ENCODE results near the gene CHPT1.

The CHPT1 gene

GRCh38 chr12:101761350-101761749 lies 63.9 kb downstream of the CHPT1 start:
- in situ Hi-C loops (cut with MboI; ENCODE audit: low sequenced_read_pairs): no loop called here

DNA sequence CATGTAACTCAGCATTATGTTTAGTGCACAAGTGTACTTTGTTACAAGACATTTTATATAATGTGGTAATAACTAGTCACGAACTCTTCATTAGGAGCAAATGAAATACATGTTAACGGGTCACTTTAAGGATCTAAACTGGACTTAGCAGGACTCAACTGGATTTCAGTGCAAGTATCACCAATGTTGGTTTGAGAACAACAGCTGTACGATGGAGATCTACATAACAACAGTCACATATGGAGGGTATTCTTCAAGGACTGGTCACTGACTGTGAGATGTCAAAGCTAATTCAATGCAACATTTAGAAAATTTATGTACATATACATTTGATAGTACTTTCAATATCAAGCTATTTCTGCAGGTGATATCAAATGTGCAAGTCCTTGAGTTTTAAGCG lies 64.3 kb downstream of the CHPT1 start:
- in situ Hi-C loops (cut with MboI; ENCODE audit: low sequenced_read_pairs): no loop called here

- in situ Hi-C loops (cut with MboI; ENCODE audit: low sequenced_read_pairs): no loop called here
Observed at GRCh38 chr12:101763246-101763931, 65.9 kb downstream of the CHPT1 start.

DNA sequence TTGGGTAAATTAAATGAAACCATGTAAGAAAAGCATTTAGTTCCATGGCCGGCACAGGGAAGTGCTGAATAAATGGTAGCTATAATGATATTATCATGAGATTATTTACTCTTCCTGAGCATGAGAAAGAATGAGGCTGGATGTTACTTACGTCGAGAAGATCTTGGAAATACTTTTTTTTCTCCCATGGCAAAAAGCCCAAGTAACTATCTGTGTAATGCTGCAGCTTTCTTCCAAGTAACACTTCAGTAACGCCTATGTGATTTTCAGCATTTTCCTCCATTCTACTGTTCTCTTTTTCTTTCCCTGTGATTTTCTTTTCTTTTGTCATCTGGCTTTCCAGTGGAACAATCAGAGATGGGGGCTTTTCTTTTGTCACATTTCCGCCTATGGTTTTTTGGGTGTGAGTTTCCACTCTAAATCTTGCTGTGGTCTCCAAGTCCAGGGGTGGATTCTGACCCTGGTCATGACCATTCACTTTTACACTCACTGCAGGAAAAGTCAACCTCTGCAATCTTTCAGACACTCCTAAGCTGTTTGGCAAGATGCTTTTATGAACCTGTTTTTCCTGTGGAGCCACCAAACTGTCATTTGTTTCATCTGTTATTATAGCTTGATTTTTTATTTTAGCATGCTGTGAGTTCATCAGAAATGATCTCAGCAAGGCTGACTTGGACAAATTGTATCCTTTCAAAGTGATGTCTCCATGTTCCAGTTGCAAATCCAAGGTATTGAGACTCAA lies 66.8 kb downstream of the CHPT1 start:
- in situ Hi-C loops (cut with MboI; ENCODE audit: low sequenced_read_pairs): no loop called here

DNA sequence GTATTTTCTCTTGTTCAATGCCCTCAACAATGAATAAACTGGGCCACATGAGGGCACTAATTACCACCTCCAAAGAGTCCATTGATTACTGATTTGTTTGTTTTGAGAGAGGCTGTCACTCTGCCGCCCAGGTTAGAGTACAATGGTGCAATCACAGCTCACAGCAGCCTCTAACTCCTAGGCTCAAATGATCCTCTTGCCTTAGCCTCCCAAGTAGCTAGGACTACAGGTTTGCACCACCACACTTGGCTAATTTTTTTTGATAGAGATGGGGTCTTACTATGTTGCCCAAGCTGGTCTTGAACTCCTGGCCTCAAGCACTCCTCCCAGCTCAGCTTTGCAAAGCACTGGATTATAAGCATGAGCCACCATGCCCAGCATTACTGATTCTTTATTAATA lies 70.1 kb downstream of the CHPT1 start:
- in situ Hi-C loops (cut with MboI; ENCODE audit: low sequenced_read_pairs): no loop called here

GRCh38 chr12:101768781-101769180 lies 71.3 kb downstream of the CHPT1 start:
- in situ Hi-C loops (cut with MboI; ENCODE audit: low sequenced_read_pairs): no loop called here

GRCh38 chr12:101769865-101770264 lies 72.4 kb downstream of the CHPT1 start:
- in situ Hi-C loops (cut with MboI; ENCODE audit: low sequenced_read_pairs): loop anchor here (10.0 kb wide), 1 partner anchor 55 kb away; no protein-coding TSS in a partner anchor

DNA sequence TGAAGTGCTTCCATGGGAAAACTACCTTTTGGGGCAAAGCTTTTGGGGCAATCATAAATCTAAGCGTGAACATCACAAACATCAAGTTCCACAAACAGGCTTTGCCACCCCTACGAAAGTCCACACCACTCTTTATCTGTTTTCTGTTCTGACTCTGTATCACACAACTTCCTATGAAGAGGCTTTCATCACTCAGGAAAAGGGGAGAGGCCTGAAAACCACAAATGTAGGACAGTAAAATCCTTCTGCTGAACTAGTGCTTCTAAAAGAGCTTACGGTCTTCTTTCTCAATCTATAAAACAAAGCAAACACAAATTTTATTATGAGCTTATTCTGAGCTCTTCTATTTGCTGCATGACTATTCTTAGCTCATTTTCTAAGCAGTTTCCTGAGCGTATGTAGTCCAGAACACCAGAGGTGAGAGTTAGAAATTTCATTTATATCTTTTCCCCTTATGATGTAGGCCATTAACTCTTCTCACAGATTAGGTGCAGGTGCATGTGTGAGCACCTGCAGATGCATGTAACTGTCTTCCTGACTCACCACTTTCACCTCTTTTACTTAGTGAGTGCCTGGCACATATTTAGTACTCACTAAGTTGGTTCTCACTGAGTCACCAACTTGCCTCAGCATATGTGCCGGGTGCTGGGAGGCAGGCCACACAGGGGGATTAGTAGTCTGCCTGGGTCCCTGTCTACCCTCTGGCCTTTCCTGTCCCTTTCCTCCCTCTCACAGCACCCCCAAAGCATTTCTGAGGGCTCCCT lies 74.8 kb downstream of the CHPT1 start:
- in situ Hi-C loops (cut with MboI; ENCODE audit: low sequenced_read_pairs): loop anchor here (10.0 kb wide), 1 partner anchor 53 kb away; no protein-coding TSS in a partner anchor

DNA sequence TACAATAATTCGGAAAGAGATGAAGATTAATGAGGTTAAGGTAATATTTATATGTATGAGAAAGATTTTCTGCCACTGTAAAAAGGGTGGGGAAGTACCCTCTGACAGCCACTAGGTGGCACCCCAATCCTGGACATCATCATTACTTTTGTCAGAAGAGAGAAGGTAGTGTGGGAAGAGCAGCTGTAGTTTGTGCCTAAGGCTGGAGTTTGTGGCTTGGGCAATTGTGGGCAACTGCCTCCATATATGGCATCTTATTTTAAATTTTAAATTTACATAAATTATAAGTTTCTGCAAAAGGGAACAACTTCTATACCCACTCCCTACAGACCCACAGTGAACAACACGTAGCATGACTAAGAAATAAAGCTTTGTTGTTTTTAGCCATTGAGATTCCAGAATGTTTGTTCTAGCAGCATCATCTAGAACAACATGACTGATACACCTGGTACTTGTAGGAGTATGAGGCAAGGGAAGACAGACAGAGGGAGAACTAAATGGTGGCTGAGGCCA lies 76.3 kb downstream of the CHPT1 start:
- in situ Hi-C loops (cut with MboI; ENCODE audit: low sequenced_read_pairs): loop anchor here (10.0 kb wide), 1 partner anchor 51 kb away; no protein-coding TSS in a partner anchor

DNA sequence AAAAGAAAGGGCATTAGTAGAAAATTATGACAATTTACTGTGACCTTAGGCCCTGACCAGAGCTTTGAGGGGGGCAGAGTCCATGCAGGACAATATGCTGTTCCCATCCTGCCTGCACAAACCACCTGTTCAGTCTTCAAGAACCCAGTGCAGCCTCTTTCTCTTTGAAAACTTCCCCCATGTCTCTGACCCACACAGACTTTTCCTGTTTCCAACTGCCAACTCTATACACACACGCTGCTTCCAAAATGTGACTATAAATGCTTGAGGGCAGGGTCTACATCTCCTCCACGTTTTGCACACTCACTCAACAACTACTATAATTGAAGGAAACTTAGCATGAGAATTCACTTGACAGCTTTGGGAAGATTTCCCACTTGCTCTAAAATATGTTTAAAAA lies 78.4 kb downstream of the CHPT1 start:
- in situ Hi-C loops (cut with MboI; ENCODE audit: low sequenced_read_pairs): loop anchor here (10.0 kb wide), 1 partner anchor 49 kb away; no protein-coding TSS in a partner anchor

DNA sequence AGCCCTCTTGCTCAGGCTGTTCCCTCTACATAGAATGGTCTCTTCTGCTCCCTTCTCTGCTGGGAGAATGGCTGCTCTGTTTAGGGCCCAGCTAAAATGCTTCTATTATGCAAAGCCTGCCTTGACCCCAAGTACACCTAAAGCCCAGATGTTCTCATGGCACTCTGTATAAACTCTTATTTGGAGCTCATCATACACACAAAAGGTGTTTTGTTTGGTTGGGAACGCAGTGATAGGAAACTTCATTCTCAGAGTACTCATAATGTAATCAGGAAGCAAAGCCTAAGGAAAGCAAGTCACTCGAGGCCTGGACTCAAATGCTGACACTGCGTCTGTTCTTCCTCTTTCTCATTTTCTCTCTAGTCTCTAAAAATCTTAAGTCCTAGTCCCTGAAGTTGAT lies 80.0 kb downstream of the CHPT1 start:
- in situ Hi-C loops (cut with MboI; ENCODE audit: low sequenced_read_pairs): loop anchor here (10.0 kb wide), 1 partner anchor 47 kb away; no protein-coding TSS in a partner anchor

DNA sequence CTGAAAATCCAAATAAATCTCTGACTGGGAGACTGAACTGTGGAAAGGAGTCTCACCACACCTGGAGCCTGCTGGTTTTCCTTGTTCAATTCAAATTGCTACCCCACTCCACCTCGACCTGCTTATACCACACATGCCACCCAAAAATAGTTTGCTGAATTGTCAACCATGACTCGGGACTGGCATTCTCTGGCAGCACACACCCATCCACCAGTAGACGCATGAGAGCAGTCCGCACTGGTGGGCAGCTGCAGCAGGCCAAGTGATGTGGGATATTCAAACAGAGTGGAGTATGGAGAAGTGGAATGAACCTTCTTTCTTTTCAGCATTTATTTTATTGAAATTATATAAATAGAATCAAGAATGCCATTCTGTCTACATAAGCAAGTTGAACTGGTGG lies 80.5 kb downstream of the CHPT1 start:
- in situ Hi-C loops (cut with MboI; ENCODE audit: low sequenced_read_pairs): loop anchor here (10.0 kb wide), 1 partner anchor 47 kb away; no protein-coding TSS in a partner anchor
